Panc1 (cell line): ENCODE results near the gene IDH2. TPM values are rescaled to one million over a fixed set of nuclear protein-coding genes. Genes with fewer than 3 reads are reported as not detected.

Source experiments
- ATAC-seq: fragments of 200-7000 bp; cut with Tn5 transposase; 2 replicates; pipeline ENCODE4 v1.9.1; 2020; ENCODE audit warnings: mild to moderate bottlenecking, moderate library complexity
- BruUV-seq: library from RNA; stranded (reverse); fragments of 400-500 nt; replicated peaks from 2 replicates; lab custom pipeline; 2021; lab: Mats Ljungman, UMichigan
- CTCF ChIA-PET: fragments of 300-600 bp; sonication (Branson Sonifier 250); formaldehyde crosslinking; loops from one replicate; lab custom pipeline; 2022; ENCODE audit warnings: antibody characterized with exemption; lab: Charles Lee
- POLR2A ChIA-PET: fragments of 300-600 bp; sonication (Branson Sonifier 250); formaldehyde crosslinking; loops from one replicate; lab custom pipeline; 2022; ENCODE audit warnings: antibody characterized with exemption; lab: Charles Lee
- DNase-seq: peaks from one replicate; pipeline ENCODE4 v3.0.0-alpha.2; 2010; ENCODE audit warnings: low read depth, low spot score
- H3K27ac ChIP-seq: 2 replicates; pipeline ENCODE4 v1.5.1; 2011; ENCODE audit warnings: mild to moderate bottlenecking, low read length, inconsistent platforms
- H3K27me3 ChIP-seq: fragments of 200-500 bp; sonication (Bioruptor generic); 2 replicates; pipeline ENCODE4 v1.6.0; 2014; ENCODE audit warnings: low read length, inconsistent platforms; ENCODE audit not compliant: control insufficient read depth, insufficient read depth
- H3K36me3 ChIP-seq: fragments of 200-500 bp; sonication (Bioruptor generic); 2 replicates; pipeline ENCODE4 v1.5.1; 2014; ENCODE audit warnings: inconsistent platforms, mild to moderate bottlenecking, low read length, moderate library complexity; ENCODE audit not compliant: control insufficient read depth, insufficient read depth
- H3K4me1 ChIP-seq: 2 replicates; pipeline ENCODE4 v1.5.1; 2011; ENCODE audit warnings: inconsistent platforms, mild to moderate bottlenecking, low read length, moderate library complexity; ENCODE audit not compliant: control insufficient read depth, insufficient read depth
- H3K4me3 ChIP-seq, 2 experiments: 2 replicates each; pipeline ENCODE4 v1.5.1; 2011 to 2012; ENCODE audit warnings: low read depth in 2 of 2, low read length in 2 of 2, mild to moderate bottlenecking in 2 of 2, inconsistent platforms in 1 of 2, moderate library complexity in 1 of 2
- H3K9me3 ChIP-seq: fragments of 200-500 bp; sonication (Bioruptor generic); 2 replicates; pipeline ENCODE4 v1.5.1; 2014; ENCODE audit warnings: low read depth, mild to moderate bottlenecking, inconsistent platforms, low read length, moderate library complexity; ENCODE audit not compliant: control insufficient read depth, insufficient read depth
- CTCF ChIP-seq: fragments of 450-650 bp; IDR thresholded peaks from 2 replicates; pipeline ENCODE4 v1.5.1; 2017; ENCODE audit warnings: mild to moderate bottlenecking
- POLR2AphosphoS5 ChIP-seq: IDR thresholded peaks from 2 replicates; pipeline ENCODE4 v1.6.1; 2012; ENCODE audit warnings: mild to moderate bottlenecking, low read depth, low read length, moderate library complexity
- SIN3A ChIP-seq: IDR thresholded peaks from 2 replicates; pipeline ENCODE4 v1.6.1; 2012; ENCODE audit warnings: low read depth, mild to moderate bottlenecking, low read length, moderate library complexity, borderline replicate concordance; ENCODE audit not compliant: insufficient read depth
- TCF7L2 ChIP-seq: IDR thresholded peaks from 2 replicates; pipeline ENCODE4 v1.6.1; 2011; ENCODE audit warnings: mild to moderate bottlenecking, low read depth, low read length, inconsistent platforms
- in situ Hi-C: cut with HindIII; loops from 2 replicates; pipeline ENCODE4 v1.10.0; 2016; ENCODE audit warnings: low sequenced_read_pairs, low pct_unique_long_range_greater_than_20kb
- intact Hi-C: fragments of 100-400 bp; cut with micrococcal nuclease; formaldehyde crosslinking; loops from one replicate; pipeline ENCODE4 v1.10.0; 2022; ENCODE audit not compliant: unreplicated experiment
- total RNA-seq: library from RNA; stranded (reverse); gene quantifications from one replicate; pipeline ENCODE4 v1.2.1, GENCODE V29; 2021; ENCODE audit not compliant: unreplicated experiment
- TF ChIP-seq, protein P1 (sequence below), 2 experiments: IDR thresholded peaks; 2 replicates each; pipeline ENCODE4 v1.6.1; 2011 to 2012; ENCODE audit warnings: low read depth in 2 of 2, control low read depth in 1 of 2, low read length in 1 of 2, mild to moderate bottlenecking in 1 of 2, moderate library complexity in 1 of 2; ENCODE audit not compliant: insufficient read depth in 1 of 2

The IDH2 gene
- total RNA-seq, 1 experiment from 2014 or later = 197 TPM

DNA sequence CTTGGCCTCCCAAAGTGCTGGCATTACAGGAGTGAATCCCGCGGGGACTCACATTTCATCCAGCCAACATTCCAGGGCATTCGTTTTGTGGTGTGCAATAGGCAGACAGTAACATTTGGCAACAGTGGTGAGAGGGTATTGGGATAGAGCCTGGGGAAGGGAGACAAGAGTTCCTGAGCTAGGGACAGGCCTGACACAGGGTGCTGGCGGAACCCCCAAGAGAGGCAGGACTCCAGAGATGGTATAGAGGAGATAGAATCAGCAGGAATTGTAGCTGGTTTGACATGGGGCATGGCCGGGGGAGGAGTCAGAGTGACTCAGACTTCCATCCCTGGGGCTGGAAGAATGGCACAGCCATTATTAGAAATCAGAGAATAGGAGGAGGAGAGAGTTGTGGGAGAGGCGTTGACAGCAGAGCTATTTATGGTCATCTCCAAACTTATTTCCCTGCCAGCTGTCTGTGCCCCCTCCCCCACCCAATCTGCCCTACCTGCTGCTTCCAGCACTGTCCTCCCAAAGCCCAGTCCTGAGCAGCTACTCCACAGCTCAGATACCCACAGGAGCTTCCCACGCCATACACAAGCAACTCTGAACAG lies 4.4 kb upstream of the IDH2 start:
- POLR2A ChIA-PET = no interaction called here

GRCh38 chr15:90105521-90105920 lies 3.3 kb upstream of the IDH2 start:
- no peaks in the 10 kb centered on the region for H3K9me3 ChIP-seq
- H3K36me3 ChIP-seq = no peaks in the 10 kb centered on the region
- DNase-seq (no peak), ATAC-seq (no peak)
- no peak overlapping the region for H3K4me3 ChIP-seq
- TF ChIP-seq SIN3A (no peak), TCF7L2 (no peak), CTCF (no peak), POLR2AphosphoS5 (no peak)
- TF ChIP-seq, protein P1, sequence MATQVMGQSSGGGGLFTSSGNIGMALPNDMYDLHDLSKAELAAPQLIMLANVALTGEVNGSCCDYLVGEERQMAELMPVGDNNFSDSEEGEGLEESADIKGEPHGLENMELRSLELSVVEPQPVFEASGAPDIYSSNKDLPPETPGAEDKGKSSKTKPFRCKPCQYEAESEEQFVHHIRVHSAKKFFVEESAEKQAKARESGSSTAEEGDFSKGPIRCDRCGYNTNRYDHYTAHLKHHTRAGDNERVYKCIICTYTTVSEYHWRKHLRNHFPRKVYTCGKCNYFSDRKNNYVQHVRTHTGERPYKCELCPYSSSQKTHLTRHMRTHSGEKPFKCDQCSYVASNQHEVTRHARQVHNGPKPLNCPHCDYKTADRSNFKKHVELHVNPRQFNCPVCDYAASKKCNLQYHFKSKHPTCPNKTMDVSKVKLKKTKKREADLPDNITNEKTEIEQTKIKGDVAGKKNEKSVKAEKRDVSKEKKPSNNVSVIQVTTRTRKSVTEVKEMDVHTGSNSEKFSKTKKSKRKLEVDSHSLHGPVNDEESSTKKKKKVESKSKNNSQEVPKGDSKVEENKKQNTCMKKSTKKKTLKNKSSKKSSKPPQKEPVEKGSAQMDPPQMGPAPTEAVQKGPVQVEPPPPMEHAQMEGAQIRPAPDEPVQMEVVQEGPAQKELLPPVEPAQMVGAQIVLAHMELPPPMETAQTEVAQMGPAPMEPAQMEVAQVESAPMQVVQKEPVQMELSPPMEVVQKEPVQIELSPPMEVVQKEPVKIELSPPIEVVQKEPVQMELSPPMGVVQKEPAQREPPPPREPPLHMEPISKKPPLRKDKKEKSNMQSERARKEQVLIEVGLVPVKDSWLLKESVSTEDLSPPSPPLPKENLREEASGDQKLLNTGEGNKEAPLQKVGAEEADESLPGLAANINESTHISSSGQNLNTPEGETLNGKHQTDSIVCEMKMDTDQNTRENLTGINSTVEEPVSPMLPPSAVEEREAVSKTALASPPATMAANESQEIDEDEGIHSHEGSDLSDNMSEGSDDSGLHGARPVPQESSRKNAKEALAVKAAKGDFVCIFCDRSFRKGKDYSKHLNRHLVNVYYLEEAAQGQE (IDR thresholded peaks at IDR 0.05; ENCODE audit: insufficient read depth in 1 of 2, low read depth in 2 of 2, low read length in 1 of 2) = no peak
- no peak overlapping the region for H3K27ac ChIP-seq
- BruUV-seq = no TSS peak
- in situ Hi-C loops = no loop called here
- H3K27me3 ChIP-seq = no peaks in the 10 kb centered on the region
- POLR2A ChIA-PET = interaction anchor here (0.6 kb wide), 1 partner anchor 659 kb away, joined by 3 read pairs; no protein-coding TSS in a partner anchor
- CTCF ChIA-PET = no interaction called here
- peaks cover 39% of the 10 kb centered on the region for H3K4me1 ChIP-seq
- intact Hi-C loops = no loop called here

More for the DNA sequence above, 4.4 kb upstream of the IDH2 start:
- Histone ChIP-seq H3K36me3 (no peaks in the 10 kb centered on the region), H3K27ac (peak overlapping the region; percentile 35; the same call in 1 of the 2 replicates), H3K27me3 (no peaks in the 10 kb centered on the region), H3K9me3 (no peaks in the 10 kb centered on the region), H3K4me1 (peaks cover 30% of the 10 kb centered on the region), H3K4me3 (no peak overlapping the region)
- intact Hi-C loops = no loop called here
- no TSS peak for BruUV-seq
- TF ChIP-seq, protein P1 (IDR thresholded peaks at IDR 0.05; ENCODE audit: insufficient read depth in 1 of 2, low read depth in 2 of 2, low read length in 1 of 2) = no peak
- TF ChIP-seq POLR2AphosphoS5 (no peak), TCF7L2 (no peak), SIN3A (no peak), CTCF (no peak)
- ATAC-seq (peak; percentile 35), DNase-seq (no peak)
- CTCF ChIA-PET = interaction anchor here (0.6 kb wide), 1 partner anchor 41 kb away, joined by 4 read pairs; no protein-coding TSS in a partner anchor
- in situ Hi-C loops = no loop called here
